Mesendoderm (in vitro differentiated cells): ENCODE results near the gene LCNL1.

Source experiments
- DNase-seq: peaks from one replicate; pipeline ENCODE4 v3.0.0; 2013
- H2AK5ac ChIP-seq: 2 replicates; pipeline ENCODE4 v1.6.1; 2013; ENCODE audit warnings: low read length, inconsistent platforms
- H2BK120ac ChIP-seq: 2 replicates; pipeline ENCODE4 v1.6.1; 2013; ENCODE audit warnings: low read depth, mild to moderate bottlenecking, low read length, moderate library complexity, mixed read lengths
- H2BK15ac ChIP-seq: replicated peaks from 2 replicates; pipeline ENCODE4 v1.6.1; 2013; ENCODE audit warnings: low read depth, mild to moderate bottlenecking, moderate library complexity
- H2BK5ac ChIP-seq: 2 replicates; pipeline ENCODE4 v1.6.1; 2013; ENCODE audit warnings: low read length, inconsistent platforms
- H3K18ac ChIP-seq: 2 replicates; pipeline ENCODE4 v1.6.1; 2013; ENCODE audit warnings: mild to moderate bottlenecking, low read length, mixed read lengths
- H3K23ac ChIP-seq: one replicate; pipeline ENCODE4 v1.6.1; 2013; ENCODE audit warnings: low read length
- H3K27ac ChIP-seq: 2 replicates; pipeline ENCODE4 v1.5.1; 2013; ENCODE audit warnings: low read depth, mild to moderate bottlenecking, inconsistent platforms, low read length, moderate library complexity
- H3K27me3 ChIP-seq: 2 replicates; pipeline ENCODE4 v1.6.1; 2013; ENCODE audit warnings: low read length, control low read depth, mild to moderate bottlenecking, inconsistent platforms; ENCODE audit not compliant: insufficient read depth, poor library complexity
- H3K36me3 ChIP-seq: 2 replicates; pipeline ENCODE4 v1.6.1; 2013; ENCODE audit warnings: low read length, inconsistent platforms; ENCODE audit not compliant: control insufficient read depth, insufficient read depth
- H3K4ac ChIP-seq: one replicate; pipeline ENCODE4 v1.6.1; 2013; ENCODE audit warnings: low read depth, mild to moderate bottlenecking, low read length, moderate library complexity
- H3K4me1 ChIP-seq: 2 replicates; pipeline ENCODE4 v1.6.1; 2013; ENCODE audit warnings: low read depth, low read length, inconsistent platforms; ENCODE audit not compliant: control insufficient read depth
- H3K4me2 ChIP-seq: 2 replicates; pipeline ENCODE4 v1.6.1; 2013; ENCODE audit warnings: low read length
- H3K4me3 ChIP-seq: 2 replicates; pipeline ENCODE4 v1.5.1; 2013; ENCODE audit warnings: mild to moderate bottlenecking, low read length
- H3K56ac ChIP-seq: one replicate; pipeline ENCODE4 v1.6.1; 2013; ENCODE audit warnings: low read length
- H3K79me1 ChIP-seq: 2 replicates; pipeline ENCODE4 v1.6.1; 2013; ENCODE audit warnings: low read length, inconsistent platforms
- H3K79me2 ChIP-seq: 2 replicates; pipeline ENCODE4 v1.6.1; 2013; ENCODE audit warnings: mild to moderate bottlenecking, low read length; ENCODE audit not compliant: control insufficient read depth, insufficient read depth
- H3K9ac ChIP-seq: 2 replicates; pipeline ENCODE4 v1.6.1; 2013; ENCODE audit warnings: low read length, inconsistent platforms
- H4K5ac ChIP-seq: one replicate; pipeline ENCODE4 v1.6.1; 2013; ENCODE audit warnings: low read length
- H4K8ac ChIP-seq: one replicate; pipeline ENCODE4 v1.6.1; 2013; ENCODE audit warnings: low read depth, mild to moderate bottlenecking, control low read depth, low read length, moderate library complexity
- WGBS: extraction: QIAGEN DNeasy Blood & Tissue Kit; methylation state at CpG from one replicate; pipeline ENCODE4 v1.1.7; 2013; ENCODE audit warnings: low lambda C conversion rate, missing lambda C conversion rate; ENCODE audit not compliant: insufficient coverage; ENCODE audit errors: extremely low coverage; 5-methylcytosine and 5-hydroxymethylcytosine counted together

LCNL1 gene

DNA sequence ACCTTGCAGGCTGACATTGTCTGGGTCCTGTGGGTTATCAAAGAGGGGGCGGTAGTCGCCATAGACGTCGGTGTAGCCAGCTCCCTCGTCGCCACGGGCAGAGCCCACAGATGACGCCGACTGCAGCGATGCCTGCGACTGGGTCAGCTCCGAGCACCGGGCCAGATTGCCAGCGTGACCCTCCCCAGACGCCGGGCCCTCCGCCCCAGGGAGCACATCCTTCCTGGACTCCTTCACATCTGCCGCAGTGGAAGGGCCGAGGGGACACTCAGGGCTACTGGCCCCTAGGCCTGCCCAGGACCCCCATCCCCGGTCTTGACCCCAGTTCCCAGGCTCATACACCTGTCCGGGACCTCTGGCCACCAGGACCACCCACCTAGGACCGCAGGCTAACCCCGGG, 31.4 kb downstream of the LCNL1 start:
- no peak overlapping the region for H3K18ac ChIP-seq
- no peak overlapping the region for H2AK5ac ChIP-seq
- H3K79me2 ChIP-seq: no peaks in the 10 kb centered on the region
- no peaks in the 10 kb centered on the region for H3K4me1 ChIP-seq
- no peak overlapping the region for H2BK15ac ChIP-seq
- no peak overlapping the region for H3K56ac ChIP-seq
- no peak overlapping the region for H2BK120ac ChIP-seq
- no peaks in the 10 kb centered on the region for H3K36me3 ChIP-seq
- no CpG with 5 or more reads among the region's 23 CpGs for WGBS
- H3K27ac ChIP-seq: no peak overlapping the region
- H3K4me2 ChIP-seq: no peak overlapping the region
- no peak overlapping the region for H3K9ac ChIP-seq
- H3K79me1 ChIP-seq: no peaks in the 10 kb centered on the region
- no peak overlapping the region for H3K4ac ChIP-seq
- H4K5ac ChIP-seq: no peak overlapping the region
- H3K4me3 ChIP-seq: no peak overlapping the region
- no peak overlapping the region for H2BK5ac ChIP-seq
- H3K23ac ChIP-seq: no peak overlapping the region
- H4K8ac ChIP-seq: no peak overlapping the region
- DNase-seq: no peak
- no peaks in the 10 kb centered on the region for H3K27me3 ChIP-seq

DNA sequence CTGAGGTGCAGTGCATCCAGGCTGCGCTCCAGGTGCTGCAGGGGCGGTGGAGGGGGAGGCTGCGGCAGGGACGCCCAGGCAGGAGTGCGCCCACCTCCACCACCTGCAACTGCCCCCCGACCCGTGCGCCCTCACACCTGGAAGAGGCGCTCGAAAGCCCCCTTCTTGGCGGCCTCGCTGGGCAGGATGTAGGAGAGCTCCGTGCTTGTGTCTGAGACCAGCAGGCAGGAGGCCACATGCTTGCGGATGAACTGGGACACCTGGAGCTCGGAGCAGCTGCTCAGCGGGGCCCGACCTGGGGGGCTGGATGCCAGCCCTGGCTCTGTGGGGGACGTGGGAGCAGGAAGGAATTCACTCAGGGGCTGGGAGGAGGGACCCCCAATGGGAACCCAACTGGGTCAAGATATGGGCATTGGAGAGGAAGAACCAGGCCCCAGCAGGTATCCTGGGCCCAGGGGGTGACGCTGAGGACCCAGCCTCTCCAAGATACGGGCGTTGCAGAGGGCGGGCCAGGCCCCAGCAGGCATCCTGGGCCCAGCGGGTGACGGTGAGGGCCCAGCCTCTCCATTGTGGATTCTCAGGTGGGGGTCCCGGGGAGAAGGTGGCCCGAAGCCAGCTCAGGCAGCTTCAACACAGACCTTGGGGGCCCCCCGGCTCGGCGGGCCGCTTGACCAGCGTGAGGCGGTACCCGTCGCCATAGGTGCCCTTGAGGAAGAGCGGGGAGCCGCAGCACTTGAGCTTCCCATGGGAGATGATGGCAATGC, 32.2 kb downstream of the LCNL1 start:
- H3K79me2 ChIP-seq: no peaks in the 10 kb centered on the region
- H3K4ac ChIP-seq: no peak overlapping the region
- H3K18ac ChIP-seq: no peak overlapping the region
- WGBS: no CpG with 5 or more reads among the region's 36 CpGs
- no peak overlapping the region for H3K9ac ChIP-seq
- no peaks in the 10 kb centered on the region for H3K36me3 ChIP-seq
- H4K5ac ChIP-seq: no peak overlapping the region
- H3K27me3 ChIP-seq: no peaks in the 10 kb centered on the region
- no peak overlapping the region for H3K23ac ChIP-seq
- no peaks in the 10 kb centered on the region for H3K79me1 ChIP-seq
- H3K4me2 ChIP-seq: no peak overlapping the region
- H3K4me1 ChIP-seq: no peaks in the 10 kb centered on the region
- no peak overlapping the region for H3K27ac ChIP-seq
- no peak for DNase-seq
- H2BK120ac ChIP-seq: no peak overlapping the region
- no peak overlapping the region for H2BK5ac ChIP-seq
- no peak overlapping the region for H2AK5ac ChIP-seq
- no peak overlapping the region for H4K8ac ChIP-seq
- H2BK15ac ChIP-seq: no peak overlapping the region
- H3K56ac ChIP-seq: no peak overlapping the region
- no peak overlapping the region for H3K4me3 ChIP-seq

DNA sequence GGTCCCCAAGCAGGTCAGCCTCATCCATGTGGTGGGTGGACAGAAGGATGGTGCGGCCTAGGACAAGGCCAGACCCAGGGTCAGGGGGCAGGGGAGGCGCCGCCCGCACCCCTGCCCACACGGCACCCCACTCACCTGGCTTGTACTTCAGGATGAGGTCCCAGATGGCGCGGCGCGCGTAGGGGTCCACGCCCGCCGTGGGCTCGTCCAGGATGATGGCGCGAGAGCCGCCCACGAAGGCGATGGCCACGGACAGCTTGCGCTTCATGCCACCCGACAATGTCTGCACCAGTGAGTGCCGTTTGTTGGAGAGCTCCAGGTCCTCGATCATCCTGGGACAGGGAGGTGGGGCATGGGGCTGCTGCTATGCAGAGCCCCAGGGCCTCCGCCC, 32.7 kb downstream of the LCNL1 start:
- H3K56ac ChIP-seq: no peak overlapping the region
- H3K79me1 ChIP-seq: no peaks in the 10 kb centered on the region
- H2BK5ac ChIP-seq: no peak overlapping the region
- no peak overlapping the region for H3K23ac ChIP-seq
- H3K4ac ChIP-seq: no peak overlapping the region
- H3K9ac ChIP-seq: no peak overlapping the region
- DNase-seq: no peak
- H3K27ac ChIP-seq: no peak overlapping the region
- no peak overlapping the region for H4K5ac ChIP-seq
- WGBS: no CpG with 5 or more reads among the region's 25 CpGs
- no peak overlapping the region for H3K18ac ChIP-seq
- H3K4me1 ChIP-seq: no peaks in the 10 kb centered on the region
- no peaks in the 10 kb centered on the region for H3K36me3 ChIP-seq
- no peak overlapping the region for H2BK120ac ChIP-seq
- H3K4me2 ChIP-seq: no peak overlapping the region
- H4K8ac ChIP-seq: no peak overlapping the region
- H2AK5ac ChIP-seq: no peak overlapping the region
- H3K4me3 ChIP-seq: no peak overlapping the region
- H3K79me2 ChIP-seq: no peaks in the 10 kb centered on the region
- H2BK15ac ChIP-seq: no peak overlapping the region
- no peaks in the 10 kb centered on the region for H3K27me3 ChIP-seq

DNA sequence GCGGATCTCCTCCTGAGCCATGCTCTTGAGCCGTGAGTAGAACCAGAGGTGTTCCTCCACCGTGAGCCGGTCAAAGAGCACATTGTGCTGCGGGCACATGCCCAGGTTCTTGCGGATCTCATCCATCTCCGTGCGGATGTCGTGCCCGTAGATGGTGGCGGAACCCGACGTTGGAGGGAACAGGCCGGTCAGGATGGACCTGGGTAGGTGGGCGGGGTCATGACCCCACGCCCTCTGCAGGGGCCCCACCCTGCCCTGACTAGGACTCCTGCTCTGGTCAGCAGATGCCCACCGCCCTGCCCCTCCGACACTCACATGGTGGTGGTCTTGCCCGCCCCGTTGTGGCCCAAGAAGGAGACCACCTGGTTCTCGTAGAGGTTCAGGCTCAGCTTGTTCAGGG, 33.2 kb downstream of the LCNL1 start:
- Histone ChIP-seq H3K27me3 (no peaks in the 10 kb centered on the region), H3K4me3 (no peak overlapping the region), H4K8ac (no peak overlapping the region), H3K36me3 (no peaks in the 10 kb centered on the region), H3K4ac (no peak overlapping the region), H4K5ac (no peak overlapping the region), H2BK5ac (no peak overlapping the region), H2BK15ac (no peak overlapping the region), H2AK5ac (no peak overlapping the region), H3K56ac (no peak overlapping the region), H3K79me1 (no peaks in the 10 kb centered on the region), H3K9ac (no peak overlapping the region), H3K23ac (no peak overlapping the region), H3K4me1 (no peaks in the 10 kb centered on the region), H2BK120ac (no peak overlapping the region), H3K79me2 (no peaks in the 10 kb centered on the region), H3K18ac (no peak overlapping the region), H3K4me2 (no peak overlapping the region), H3K27ac (no peak overlapping the region)
- DNase-seq: no peak
- no CpG with 5 or more reads among the region's 21 CpGs for WGBS

DNA sequence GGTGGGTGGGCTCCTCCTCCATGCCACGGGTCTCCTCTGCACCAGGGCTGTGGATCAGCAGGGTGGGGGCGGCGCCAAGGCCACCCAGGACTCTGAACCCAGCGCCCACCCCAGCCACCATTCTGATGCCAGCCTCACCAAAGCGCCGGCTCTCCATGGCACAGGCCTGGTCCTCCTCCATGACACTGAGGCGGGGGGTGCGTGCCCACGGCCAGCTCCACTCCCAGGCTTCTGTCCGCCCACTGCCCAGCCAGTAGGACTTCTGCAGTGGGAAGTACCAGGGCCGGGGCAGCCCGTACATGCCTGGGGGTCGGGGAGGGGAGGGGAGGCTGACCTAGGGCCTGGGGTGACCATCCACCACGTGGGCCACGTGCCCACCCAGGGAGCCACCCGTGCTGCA, 33.6 kb downstream of the LCNL1 start:
- Histone ChIP-seq H2BK5ac (no peak overlapping the region), H3K27me3 (no peaks in the 10 kb centered on the region), H3K4me1 (no peaks in the 10 kb centered on the region), H3K4ac (no peak overlapping the region), H4K8ac (no peak overlapping the region), H2BK15ac (no peak overlapping the region), H3K9ac (no peak overlapping the region), H4K5ac (no peak overlapping the region), H2BK120ac (no peak overlapping the region), H3K18ac (no peak overlapping the region), H2AK5ac (no peak overlapping the region), H3K4me3 (no peak overlapping the region), H3K79me1 (no peaks in the 10 kb centered on the region), H3K36me3 (no peaks in the 10 kb centered on the region), H3K56ac (no peak overlapping the region), H3K23ac (no peak overlapping the region), H3K79me2 (no peaks in the 10 kb centered on the region), H3K27ac (no peak overlapping the region), H3K4me2 (no peak overlapping the region)
- no peak for DNase-seq
- WGBS: no CpG with 5 or more reads among the region's 16 CpGs

DNA sequence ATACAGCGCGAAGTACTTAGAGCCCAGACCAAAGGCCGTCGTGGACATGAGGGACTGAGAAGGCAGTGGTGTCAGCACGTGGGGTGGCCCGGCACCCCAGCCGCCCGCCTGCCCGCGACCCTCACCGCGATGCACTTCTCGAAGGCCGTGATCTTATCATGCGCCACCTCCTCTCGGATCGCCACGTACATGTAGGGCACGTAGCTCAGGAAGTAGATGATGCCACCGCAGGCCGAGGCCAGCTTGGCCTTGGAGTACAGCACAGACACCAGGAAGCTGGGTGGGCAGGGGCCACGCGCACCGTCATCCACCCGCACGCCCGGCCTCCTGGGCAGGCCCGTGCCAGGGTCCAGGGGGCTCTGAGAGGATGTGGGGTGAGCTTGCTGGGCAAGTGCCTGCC, 34.3 kb downstream of the LCNL1 start:
- no peak overlapping the region for H3K18ac ChIP-seq
- H3K9ac ChIP-seq: no peak overlapping the region
- H3K79me1 ChIP-seq: no peaks in the 10 kb centered on the region
- H3K79me2 ChIP-seq: no peaks in the 10 kb centered on the region
- no peak overlapping the region for H3K56ac ChIP-seq
- H3K23ac ChIP-seq: no peak overlapping the region
- no peak for DNase-seq
- no CpG with 5 or more reads among the region's 28 CpGs for WGBS
- H3K27me3 ChIP-seq: no peaks in the 10 kb centered on the region
- no peak overlapping the region for H4K5ac ChIP-seq
- no peak overlapping the region for H3K4ac ChIP-seq
- H3K27ac ChIP-seq: no peak overlapping the region
- no peak overlapping the region for H2BK120ac ChIP-seq
- H3K4me2 ChIP-seq: no peak overlapping the region
- no peak overlapping the region for H2AK5ac ChIP-seq
- no peaks in the 10 kb centered on the region for H3K4me1 ChIP-seq
- H2BK5ac ChIP-seq: no peak overlapping the region
- H4K8ac ChIP-seq: no peak overlapping the region
- no peak overlapping the region for H2BK15ac ChIP-seq
- no peaks in the 10 kb centered on the region for H3K36me3 ChIP-seq
- H3K4me3 ChIP-seq: no peak overlapping the region
